ENCODE data around the gene ITPA.
A peak's percentile ranks its signal among the peaks of the same experiment; 100 is the strongest.
"Not testable (repeated sequence)": the region's sequence is repeated elsewhere in the genome, so short reads cannot be mapped to it uniquely, and the experiment has no call there.

Gene ITPA

GRCh38 chr20:3202965-3203314 is 6.4 kb upstream of the ITPA start:
- DNase-seq, result no peak

DNA sequence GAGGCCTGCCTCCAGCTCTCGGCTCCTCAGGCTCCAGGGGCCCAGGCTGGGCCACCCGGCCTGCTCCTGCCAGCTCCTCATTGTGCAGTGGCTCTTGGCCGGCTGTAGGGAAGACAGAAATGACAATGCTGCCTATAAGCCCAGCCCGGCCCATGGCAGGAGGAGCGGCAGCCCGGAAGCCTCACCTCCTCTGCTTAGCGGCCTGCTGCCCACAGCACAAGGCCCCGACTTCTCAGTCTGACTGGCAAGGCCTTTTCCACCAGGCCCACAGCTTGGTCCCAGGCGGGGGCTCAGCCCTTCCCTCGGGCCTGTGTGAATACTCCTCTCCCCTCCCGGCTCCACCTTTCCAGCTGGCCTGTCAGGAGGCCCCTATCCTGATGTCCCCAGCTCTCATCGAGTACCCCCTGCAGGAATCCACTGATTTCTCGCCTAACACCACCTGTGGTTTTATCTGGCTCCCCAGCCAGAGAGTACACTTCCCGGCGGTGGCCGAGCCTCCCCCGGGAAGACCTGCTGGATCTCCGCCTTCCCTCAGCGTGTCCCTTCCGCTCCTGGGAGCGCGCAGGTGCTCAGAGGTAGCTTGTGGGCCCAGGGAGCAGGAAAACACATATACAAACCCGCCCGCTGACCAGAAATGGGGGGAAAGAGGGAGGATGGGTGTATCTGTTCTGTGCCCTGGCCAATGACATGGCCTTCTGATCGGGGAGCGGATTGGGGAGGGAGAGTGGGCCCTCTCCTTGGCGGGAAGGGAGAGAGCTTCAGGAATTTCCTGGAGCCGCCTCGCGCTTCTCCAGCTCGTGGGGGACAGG is 5.8 kb upstream of the ITPA start:
- no peak for DNase-seq

GRCh38 chr20:3204124-3204794 is 5.0 kb upstream of the ITPA start, which contains the start of gene DDRGK1:
DDRGK1 (minus strand) TSS chr20:3204682; CDS start chr20:3204627, 55 bp downstream.
- peak; percentile 90 for DNase-seq

DNA sequence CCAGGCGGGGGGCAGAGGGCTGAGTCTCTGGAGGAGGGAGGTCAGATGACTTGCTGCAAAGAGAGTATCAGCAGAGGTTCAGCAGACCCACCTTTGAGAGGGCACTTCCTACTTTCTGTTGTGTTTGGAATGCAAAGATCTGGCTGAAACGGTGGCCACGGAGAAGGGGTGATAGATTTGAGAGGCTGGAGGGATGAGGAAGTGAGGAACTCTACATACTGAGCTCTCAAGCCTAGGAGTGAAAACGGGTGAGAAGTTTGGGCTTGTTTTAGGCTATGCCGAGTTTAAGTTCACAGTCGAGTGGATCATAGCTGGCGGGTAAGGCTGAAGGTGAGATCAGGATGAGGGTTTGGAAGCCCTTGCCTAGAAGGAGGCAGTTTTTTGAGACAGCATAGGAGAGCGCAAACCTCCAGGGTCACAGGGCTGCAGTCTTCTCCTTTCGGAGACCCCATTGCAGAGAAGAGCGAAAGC is 477 bp upstream of the ITPA start:
- no peak for DNase-seq

DNA sequence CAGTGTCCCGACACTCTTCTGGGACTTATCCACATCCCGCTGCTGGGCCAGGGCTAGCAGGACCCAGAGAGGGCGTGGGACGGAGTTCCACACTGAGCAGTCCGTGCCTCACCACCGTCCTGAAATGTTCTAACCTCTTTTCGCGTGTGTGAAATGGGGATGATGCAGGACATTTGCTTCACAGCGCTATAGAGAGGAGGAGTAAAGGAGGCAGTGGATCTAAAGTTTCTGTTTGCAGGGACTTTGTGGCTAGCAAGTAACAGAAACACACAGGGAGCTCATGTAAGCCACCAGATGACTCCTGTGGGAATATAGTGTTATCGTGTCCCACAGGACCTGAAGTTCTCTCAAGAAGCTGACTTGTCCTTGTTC is 634 bp downstream of the ITPA start:
- no peak for DNase-seq

GRCh38 chr20:3210346-3210745 is 1.0 kb downstream of the ITPA start:
- DNase-seq, result no peak

DNA sequence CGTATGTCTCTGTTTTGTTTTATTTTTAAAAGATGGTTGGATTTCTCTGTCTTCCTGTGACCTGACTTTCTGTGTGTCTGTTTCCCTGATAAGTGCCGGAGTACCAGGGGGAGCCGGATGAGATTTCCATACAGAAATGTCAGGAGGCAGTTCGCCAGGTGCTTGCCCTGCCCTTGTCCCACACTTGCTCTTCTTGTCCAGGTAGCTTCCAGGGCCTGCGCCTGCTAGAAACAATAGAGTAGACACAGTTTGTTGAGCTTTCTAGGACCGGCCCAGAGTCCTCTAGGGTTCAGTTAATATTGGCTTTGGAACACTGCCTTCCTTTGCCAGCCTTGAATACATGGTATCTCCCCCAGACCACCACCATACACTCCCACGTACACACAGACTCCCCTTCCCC is 3.9 kb downstream of the ITPA start:
- no peak for DNase-seq

- DNase-seq, result not testable (repeated sequence)
Observed at GRCh38 chr20:3215359-3215917, 6.1 kb downstream of the ITPA start.

DNA sequence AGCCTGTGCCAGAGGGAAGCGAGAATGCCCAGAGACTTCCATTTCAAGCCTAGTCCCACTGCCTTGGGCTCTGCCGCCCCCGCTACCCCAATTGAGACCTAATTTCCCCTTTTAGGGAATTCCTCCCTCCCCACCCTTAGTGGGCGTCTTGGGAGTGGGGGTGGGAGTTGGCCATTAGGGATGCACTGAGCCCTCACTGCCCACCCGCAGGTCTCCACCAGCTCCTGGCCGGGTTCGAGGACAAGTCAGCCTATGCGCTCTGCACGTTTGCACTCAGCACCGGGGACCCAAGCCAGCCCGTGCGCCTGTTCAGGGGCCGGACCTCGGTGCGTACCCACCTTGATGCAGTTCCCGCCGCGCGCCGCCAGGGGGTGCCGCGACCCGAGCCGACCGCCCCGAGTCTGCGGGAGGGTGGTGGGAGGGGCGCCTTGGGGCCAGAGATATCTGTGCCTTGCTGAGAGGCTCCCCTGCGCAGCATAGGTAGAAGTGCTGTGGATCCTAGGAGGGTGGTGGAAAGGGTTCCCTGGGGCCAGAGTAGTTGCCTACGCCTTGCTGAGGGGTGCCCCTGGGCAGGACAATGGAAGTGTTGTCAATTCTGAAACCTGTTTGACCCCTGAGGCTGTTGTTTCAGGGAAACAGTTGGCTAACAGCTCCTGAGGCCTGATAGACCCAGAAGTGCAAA is 9.2 kb downstream of the ITPA start:
- DNase-seq, result peak; percentile 51

- no peak for DNase-seq
Observed at GRCh38 chr20:3221398-3222226, 12.3 kb downstream of the ITPA start.

- DNase-seq, result peak; percentile 88
Observed at GRCh38 chr20:3222635-3223600, 13.6 kb downstream of the ITPA start.

DNA sequence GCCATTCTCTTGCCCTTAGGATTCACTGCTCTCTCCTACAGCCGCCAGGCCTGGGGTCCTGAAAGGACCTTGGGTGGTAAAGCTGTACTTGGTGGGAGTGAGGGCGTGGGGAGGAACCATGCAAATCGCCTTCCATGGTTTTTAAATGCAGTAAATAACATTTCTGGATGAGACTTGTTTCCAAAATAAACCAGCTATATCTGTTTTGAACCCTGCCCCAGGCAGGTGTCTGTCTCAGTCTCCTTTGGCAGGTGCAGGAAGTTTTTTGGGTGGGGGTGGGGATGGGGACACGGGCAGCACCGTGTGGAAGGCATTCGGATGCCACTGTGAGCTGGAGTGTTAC is 14.3 kb downstream of the ITPA start:
- no peak for DNase-seq

GRCh38 chr20:3223994-3224680 is 14.8 kb downstream of the ITPA start:
- no peak for DNase-seq

DNA sequence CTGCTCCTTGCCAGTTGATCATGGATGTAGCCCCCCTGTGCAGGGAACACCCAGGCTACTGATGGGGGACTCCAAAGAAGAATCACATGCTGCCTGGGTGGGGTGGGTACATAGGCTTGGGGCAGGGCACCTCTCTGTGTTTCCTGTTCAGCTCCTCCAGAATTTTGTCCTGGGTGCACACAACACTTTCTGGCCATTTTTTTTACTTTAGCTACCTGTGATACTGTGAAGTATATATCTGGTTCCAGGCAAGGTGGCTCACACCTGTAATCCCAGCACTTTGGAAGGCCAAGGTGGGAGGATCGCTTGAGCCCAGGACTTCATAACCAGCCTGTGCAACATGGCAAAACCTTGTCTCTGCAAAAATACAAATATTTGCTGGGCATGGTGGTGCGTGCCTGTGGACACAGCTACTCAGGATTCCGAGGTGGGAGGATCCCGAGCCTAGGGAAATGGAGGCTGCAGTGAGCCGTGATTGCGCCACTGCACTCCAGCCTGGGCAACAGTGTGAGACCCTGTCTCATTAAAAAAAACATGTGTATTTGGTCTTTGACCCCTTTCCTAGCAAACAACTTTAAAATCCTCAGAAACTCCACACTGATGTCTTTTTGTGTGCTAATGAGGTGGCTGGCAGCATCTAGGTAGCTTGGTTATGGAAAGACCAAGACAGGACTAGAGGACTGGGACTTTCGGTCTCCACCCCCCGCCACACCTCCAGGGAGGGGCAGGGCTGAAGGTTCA is 15.6 kb downstream of the ITPA start:
- no peak for DNase-seq

- DNase-seq, result no peak
Observed at GRCh38 chr20:3226093-3226492, 16.8 kb downstream of the ITPA start.

GRCh38 chr20:3226864-3227263 is 17.6 kb downstream of the ITPA start:
- DNase-seq, result no peak

- no peak for DNase-seq
Observed at GRCh38 chr20:3227506-3227905, 18.2 kb downstream of the ITPA start.

DNA sequence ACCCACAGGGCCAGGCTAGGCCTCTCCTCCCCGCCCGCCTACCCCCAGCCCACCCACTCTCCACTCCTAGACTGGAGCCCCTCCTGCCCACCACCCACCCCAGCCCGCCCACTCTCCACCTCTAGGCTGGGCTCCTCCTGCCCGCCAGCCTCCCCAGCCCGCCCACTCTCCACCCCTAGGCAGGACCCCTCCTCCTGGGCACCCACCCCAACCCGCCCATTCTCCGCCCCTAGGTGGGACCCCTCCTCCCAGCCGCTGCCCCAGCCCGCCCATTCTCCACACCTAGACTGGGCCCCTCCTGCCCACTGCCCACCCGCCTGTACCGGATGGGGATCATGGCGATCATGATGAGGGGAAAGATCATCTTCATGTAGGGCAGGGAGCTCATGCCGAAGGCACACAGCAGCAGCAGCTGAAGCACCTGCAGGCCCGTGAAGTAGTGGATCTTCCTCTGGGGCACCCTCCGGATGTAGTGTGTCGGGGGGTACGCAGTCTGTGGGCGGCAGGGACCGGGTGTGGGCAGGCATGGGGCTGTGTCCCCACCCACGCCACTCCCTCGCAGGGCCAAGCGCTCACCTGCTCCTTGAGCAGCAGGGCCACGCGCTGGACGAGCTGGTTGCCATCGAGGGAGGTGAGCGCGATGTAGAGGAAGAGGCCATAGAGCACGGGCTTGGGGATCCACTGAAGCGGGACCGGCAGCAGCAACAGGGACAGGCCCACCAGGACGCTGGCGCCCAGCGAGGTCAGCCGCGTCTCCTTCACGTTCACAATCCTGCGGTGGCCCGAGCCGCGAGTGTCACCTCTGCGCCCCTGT is 18.8 kb downstream of the ITPA start:
- DNase-seq, result no peak

- DNase-seq, result no peak
Observed at GRCh38 chr20:3228750-3229032, 19.4 kb downstream of the ITPA start.
